HG02763 (cell line): ENCODE results near the gene CTRB1.
"Not testable (repeated sequence)": the region's sequence is repeated elsewhere in the genome, so short reads cannot be mapped to it uniquely, and the experiment has no call there.

ENCODE experiments used
- ATAC-seq: cut with Tn5 transposase; IDR thresholded peaks from one replicate; pipeline ENCODE4 v1.9.1; 2021; ENCODE audit warnings: mild to moderate bottlenecking, moderate library complexity; ENCODE audit not compliant: unreplicated experiment

CTRB1 gene

DNA sequence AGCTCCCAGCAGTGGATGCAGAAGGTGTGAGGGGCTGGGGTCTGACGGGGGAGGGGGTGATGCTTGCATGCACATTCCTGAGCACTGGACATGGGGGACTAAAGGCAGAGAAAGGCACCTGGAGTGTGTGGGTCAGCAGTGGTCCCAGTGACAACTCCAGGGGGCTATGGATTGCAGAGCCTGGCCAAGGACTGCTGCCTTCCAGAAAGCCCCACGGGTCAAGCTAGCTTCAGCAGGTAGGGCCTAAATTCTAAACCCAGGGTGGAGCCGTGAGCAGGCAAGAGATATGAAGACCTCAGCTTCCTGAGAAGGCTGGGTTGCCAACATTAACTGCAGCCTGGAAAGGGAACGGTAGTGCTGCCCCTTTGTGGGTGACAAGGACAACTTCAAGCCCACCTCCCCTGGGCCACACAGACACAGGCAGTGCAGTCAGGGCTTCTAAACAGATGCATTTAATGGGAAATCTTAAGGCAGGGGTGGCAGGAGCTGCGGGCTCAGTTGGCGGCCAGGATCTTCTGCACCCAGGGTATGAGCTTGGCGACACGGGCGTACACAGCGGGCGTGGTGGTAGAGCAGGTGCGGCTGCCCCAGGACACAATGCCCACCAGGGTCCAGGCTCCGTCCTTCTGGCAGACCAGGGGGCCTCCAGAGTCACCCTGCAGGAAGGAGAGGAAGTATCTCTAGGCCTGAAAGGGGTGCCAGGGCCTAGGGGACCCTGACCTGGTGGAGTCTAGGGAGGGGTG lies 14.9 kb upstream of the CTRB1 start:
- ATAC-seq = no peak

GRCh38 chr16:75204410-75204758 lies 14.4 kb upstream of the CTRB1 start:
- no peak for ATAC-seq

GRCh38 chr16:75204905-75205304 lies 13.9 kb upstream of the CTRB1 start:
- not testable (repeated sequence) for ATAC-seq

DNA sequence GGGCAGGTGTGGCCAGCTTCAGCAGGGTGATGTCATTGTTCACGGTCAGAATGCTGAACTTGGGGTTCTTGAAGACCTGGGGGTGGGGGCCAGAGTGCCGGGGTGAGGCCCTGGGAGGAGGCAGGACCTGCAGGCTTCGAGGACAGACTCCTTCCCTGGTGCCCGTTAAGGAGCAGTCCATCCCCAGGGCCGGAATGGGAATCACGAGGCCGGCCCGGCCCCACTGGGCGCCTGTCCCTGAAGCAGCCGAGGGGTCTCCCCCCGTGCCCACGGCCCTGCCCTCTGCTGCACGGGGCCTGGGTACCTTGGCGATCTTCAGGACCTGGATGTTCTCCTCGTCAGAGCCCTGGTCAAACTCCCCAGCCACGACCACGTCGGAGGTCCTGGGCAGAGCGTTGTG lies 13.3 kb upstream of the CTRB1 start:
- not testable (repeated sequence) for ATAC-seq

GRCh38 chr16:75205961-75206748 lies 12.6 kb upstream of the CTRB1 start:
- ATAC-seq = not testable (repeated sequence)

DNA sequence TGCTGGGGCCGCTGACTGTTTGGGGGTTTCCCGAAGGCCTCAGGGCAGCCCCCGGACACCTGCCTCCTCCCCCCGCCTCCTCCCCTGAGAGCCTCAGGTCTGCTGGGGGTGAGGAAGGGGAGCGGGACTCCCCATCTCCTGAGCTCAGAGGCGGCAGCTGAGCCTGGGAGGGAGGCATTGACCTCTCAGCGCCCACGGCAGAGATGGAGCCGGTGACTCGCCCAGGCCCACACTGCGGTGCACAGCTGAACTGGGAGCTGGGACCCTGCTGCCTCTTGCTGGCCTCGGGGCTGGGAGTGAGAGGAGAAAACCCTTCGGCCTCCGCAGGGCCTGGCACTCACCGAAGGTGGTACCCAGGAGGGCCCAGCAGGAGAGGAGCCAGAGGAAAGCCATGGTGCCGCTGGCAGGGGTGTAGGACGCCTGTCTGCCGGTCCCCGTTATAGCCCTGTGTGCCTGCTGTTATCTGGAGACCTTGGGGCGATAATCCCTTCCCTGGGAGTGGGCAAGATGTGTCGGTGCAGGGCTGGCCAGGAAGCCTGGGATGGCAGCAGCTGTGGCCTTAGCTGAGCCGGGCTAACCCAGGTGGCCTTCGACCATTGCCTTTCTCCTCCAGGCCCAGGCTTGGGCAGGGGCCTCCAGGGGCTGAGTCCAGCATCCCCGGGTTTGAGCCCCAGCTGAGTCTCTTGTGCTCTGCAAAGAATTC lies 11.9 kb upstream of the CTRB1 start, which contains the start of gene CTRB2:
Gene CTRB2, minus strand, starts transcription at position 413 of the 703 bp plus-strand sequence. Its CDS starts 20 bp downstream, at position 393.
- no peak for ATAC-seq

- no peak for ATAC-seq
Observed at GRCh38 chr16:75207831-75208230, 11.0 kb upstream of the CTRB1 start.

DNA sequence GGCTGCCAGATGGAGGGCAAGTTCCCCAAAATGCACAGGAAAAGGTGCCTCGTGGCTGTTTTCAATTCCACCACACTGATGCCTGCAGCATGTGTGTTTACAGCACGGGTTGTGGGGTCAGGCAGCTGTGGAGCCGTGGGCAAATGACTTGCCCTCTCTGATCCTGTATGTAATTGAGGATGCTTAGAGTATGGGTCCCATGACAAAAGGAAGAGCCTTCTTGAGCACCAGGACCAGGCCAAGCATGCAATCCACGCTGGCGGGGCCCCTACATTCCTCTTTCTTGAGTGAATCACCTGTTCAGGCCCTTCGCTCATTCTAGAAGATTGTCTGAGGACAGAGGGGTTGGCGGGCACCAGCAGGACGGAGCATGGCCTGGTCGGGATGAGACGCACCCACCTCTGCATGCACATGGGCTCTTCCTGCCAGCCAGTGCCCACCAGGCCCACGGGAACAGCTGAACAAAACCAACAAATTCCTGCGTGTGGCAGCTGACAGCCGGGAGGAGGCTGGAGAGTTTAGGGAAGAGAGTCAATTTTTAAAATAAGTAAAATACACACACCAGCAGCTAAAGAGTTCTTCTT lies 10.5 kb upstream of the CTRB1 start:
- no peak for ATAC-seq

GRCh38 chr16:75208861-75209505 lies 9.8 kb upstream of the CTRB1 start:
- no peak for ATAC-seq

GRCh38 chr16:75209514-75209913 lies 9.3 kb upstream of the CTRB1 start:
- ATAC-seq = not testable (repeated sequence)

- ATAC-seq = no peak
Observed at GRCh38 chr16:75209944-75210343, 8.8 kb upstream of the CTRB1 start.

GRCh38 chr16:75211286-75211685 lies 7.5 kb upstream of the CTRB1 start:
- not testable (repeated sequence) for ATAC-seq

- no peak for ATAC-seq
Observed at GRCh38 chr16:75216127-75216526, 2.7 kb upstream of the CTRB1 start.

DNA sequence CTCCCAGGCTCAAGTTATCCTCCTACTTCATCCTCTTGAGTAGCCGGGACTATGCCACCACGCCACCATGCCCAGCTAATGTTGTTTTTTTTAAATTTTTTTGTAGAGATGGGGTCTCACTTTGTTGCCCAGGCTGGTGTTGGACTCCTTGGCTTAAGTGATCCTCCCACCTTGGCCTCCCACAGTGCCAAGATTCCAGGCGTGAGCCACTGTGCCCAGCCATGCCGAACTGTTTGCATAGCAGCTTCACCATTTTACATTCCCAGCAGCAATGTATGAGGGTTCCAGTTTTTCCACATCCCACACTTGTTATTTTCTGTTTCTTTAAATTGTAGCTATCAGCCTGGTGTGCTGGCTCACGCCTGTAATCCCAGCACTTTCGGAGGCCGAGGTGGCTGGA lies 2.2 kb upstream of the CTRB1 start:
- ATAC-seq = no peak

DNA sequence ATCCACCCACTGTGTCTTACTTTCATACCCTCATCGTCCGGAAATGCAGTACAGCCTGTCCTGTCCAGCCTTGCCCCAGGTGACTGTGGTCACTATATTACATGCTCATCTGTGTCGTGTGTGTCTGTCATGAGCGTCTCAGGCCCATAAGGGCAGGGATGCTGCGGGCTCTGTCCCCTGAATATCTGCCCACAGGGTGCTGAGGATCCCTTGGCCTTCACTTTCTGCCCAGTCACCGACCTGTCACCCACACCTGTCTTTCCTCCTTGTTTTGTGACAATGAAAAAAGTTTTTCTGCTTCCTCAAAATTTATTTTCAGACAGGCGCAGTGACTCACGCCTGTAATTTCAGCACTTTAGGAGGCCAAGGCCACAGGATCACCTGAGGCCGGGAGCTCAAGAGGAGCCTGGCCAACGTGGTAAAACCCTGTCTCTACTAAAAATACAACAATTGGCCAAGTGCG lies 1.4 kb upstream of the CTRB1 start:
- no peak for ATAC-seq

DNA sequence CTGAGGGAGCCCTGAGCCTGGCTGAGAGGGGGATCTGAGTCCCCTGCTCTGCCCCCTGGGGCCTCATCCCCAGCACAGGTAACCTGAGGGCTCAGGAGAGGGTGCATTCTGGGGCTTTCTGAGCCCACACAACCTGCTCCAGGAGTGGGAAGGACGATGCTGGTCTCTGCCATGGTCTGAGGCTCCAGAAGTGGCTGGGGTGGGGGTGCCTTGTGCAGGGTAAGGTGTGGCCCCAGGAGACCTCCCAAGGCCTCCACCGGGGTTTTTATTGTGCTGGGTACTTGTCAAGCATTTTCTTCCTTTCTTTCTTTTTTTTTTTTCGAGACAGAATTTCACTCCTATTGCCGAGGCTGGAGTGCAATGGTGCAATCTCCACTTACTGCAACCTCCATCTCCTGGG lies 300 bp downstream of the CTRB1 start:
- ATAC-seq = no peak

GRCh38 chr16:75219838-75220237 lies 1.1 kb downstream of the CTRB1 start:
- peak; percentile 67 for ATAC-seq

- no peak for ATAC-seq
Observed at GRCh38 chr16:75222271-75222783, 3.5 kb downstream of the CTRB1 start.

GRCh38 chr16:75223129-75223528 lies 4.3 kb downstream of the CTRB1 start:
- not testable (repeated sequence) for ATAC-seq

DNA sequence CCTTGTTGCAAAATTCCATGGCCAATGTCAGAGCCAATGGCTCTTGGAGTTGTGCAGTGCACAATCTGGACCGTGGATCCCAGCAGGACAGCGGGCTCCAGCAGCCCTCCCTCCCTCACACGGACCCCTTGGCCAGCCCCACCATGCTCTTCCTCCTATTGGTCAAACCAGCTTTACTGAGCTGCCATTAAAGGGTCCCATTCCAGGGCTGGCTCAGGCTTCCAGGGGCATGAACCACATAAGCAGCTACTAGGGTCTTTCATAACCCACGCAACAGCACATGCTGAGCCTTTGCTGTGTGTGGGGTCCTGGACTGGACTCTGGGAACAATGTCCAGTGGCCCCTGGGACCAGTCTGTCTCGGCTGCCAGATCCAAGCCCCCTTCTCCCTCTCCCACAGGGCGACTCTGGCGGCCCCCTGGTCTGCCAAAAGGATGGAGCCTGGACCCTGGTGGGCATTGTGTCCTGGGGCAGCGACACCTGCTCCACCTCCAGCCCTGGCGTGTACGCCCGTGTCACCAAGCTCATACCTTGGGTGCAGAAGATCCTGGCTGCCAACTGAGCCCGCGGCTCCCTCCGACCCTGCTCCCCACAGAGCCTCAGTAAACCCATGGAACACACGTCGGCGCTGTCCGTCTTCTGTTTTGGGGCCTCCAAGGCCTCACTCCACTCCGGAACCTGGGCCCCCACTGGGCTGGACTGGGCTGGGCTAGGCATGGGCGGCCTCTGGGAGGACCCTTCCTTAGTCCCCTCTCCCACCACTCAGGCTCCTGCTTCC lies 5.7 kb downstream of the CTRB1 start:
- ATAC-seq = no peak
